Measurements from ENCODE around the gene MLH3. TPM values are rescaled to one million over a fixed set of nuclear protein-coding genes. Genes with fewer than 3 reads are reported as not detected.

The MLH3 gene
- total RNA-seq, 1 experiment from 2014 or later: 13.2 TPM

- Histone ChIP-seq H3K4me1 (ENCODE audit: insufficient read depth, low read length) (peaks cover 15% of the 10 kb centered on the region), H3F3A (ENCODE audit: low read length, unreplicated experiment) (no peaks in the 10 kb centered on the region), H3K9me3 (ENCODE audit: low read length) (no peaks in the 10 kb centered on the region), H3K27ac (ENCODE audit: low read length) (no peak overlapping the region), H3K9ac (ENCODE audit: low read length) (no peak overlapping the region), H3K79me2 (ENCODE audit: low read length) (peaks cover 5% of the 10 kb centered on the region; the same call in 1 of the 2 replicates), H3K9me2 (replicated peaks; ENCODE audit: low read length) (no peaks in the 10 kb centered on the region), H3K4me3 (ENCODE audit: low read length) (no peak overlapping the region), H3K27me3 (ENCODE audit: low read length) (no peaks in the 10 kb centered on the region), H3K36me3 (ENCODE audit: low read depth, low read length) (peaks cover 50% of the 10 kb centered on the region), H2AFZ (ENCODE audit: low read length) (no peak overlapping the region), H3K4me2 (ENCODE audit: low read length) (no peak overlapping the region), H4K20me1 (ENCODE audit: low read length) (0 out of 2 replicates have a peak, but pooled peaks cover 2% of the 10 kb centered on the region)
- POLR2A ChIA-PET (ENCODE audit: unreplicated experiment): no interaction called here
- DNase-seq (no peak), ATAC-seq (no peak)
- CTCF ChIA-PET: no interaction called here
- no peak for TF ChIP-seq EZH2 (IDR thresholded peaks at IDR 0.05; ENCODE audit: low read length, unreplicated experiment)
- TF ChIP-seq CTCF (conservative IDR thresholded peaks at IDR 0.05; ENCODE audit: low read depth, low read length): no peak
- no peak for TF ChIP-seq EZH2phosphoT487 (IDR thresholded peaks at IDR 0.05; ENCODE audit: borderline replicate concordance, low read length)
- no TSS peak for BruUV-seq (replicated peaks)
- intact Hi-C loops (cut with micrococcal nuclease): loop anchor here (5.0 kb wide), 1 partner anchor 77 kb away; no protein-coding TSS in a partner anchor
Measured at GRCh38 chr14:75010472-75011093, 40.7 kb downstream of the MLH3 start.

- no peaks in the 10 kb centered on the region for H3K27me3 ChIP-seq (ENCODE audit: low read length)
- intact Hi-C loops (cut with micrococcal nuclease): no loop called here
- ChIA-PET POLR2A (ENCODE audit: unreplicated experiment) (no interaction called here), CTCF (no interaction called here)
- H4K20me1 ChIP-seq (ENCODE audit: low read length): 0 out of 2 replicates have a peak, but pooled peaks cover 3% of the 10 kb centered on the region
- H3K36me3 ChIP-seq (ENCODE audit: low read depth, low read length): peaks cover 51% of the 10 kb centered on the region
- no peak overlapping the region for H3K4me2 ChIP-seq (ENCODE audit: low read length)
- peaks cover 17% of the 10 kb centered on the region for H3K79me2 ChIP-seq (ENCODE audit: low read length)
- TF ChIP-seq EZH2 (IDR thresholded peaks at IDR 0.05; ENCODE audit: low read length, unreplicated experiment): no peak
- TF ChIP-seq EZH2phosphoT487 (IDR thresholded peaks at IDR 0.05; ENCODE audit: borderline replicate concordance, low read length): no peak
- TF ChIP-seq CTCF (conservative IDR thresholded peaks at IDR 0.05; ENCODE audit: low read depth, low read length): no peak
- ATAC-seq (no peak), DNase-seq (no peak)
- peaks cover 27% of the 10 kb centered on the region for H3K4me1 ChIP-seq (ENCODE audit: insufficient read depth, low read length)
- no peak overlapping the region for H3K27ac ChIP-seq (ENCODE audit: low read length)
- no peaks in the 10 kb centered on the region for H3K9me2 ChIP-seq (replicated peaks; ENCODE audit: low read length)
- H3K4me3 ChIP-seq (ENCODE audit: low read length): no peak overlapping the region
- no TSS peak for BruUV-seq (replicated peaks)
- H3F3A ChIP-seq (ENCODE audit: low read length, unreplicated experiment): no peaks in the 10 kb centered on the region
- no peaks in the 10 kb centered on the region for H3K9me3 ChIP-seq (ENCODE audit: low read length)
- H2AFZ ChIP-seq (ENCODE audit: low read length): no peak overlapping the region
- H3K9ac ChIP-seq (ENCODE audit: low read length): no peak overlapping the region
Measured at GRCh38 chr14:75009176-75009575, 42.1 kb downstream of the MLH3 start.

GRCh38 chr14:75005357-75005756, 45.9 kb downstream of the MLH3 start:
- intact Hi-C loops (cut with micrococcal nuclease): no loop called here
- CTCF ChIA-PET: no interaction called here
- POLR2A ChIA-PET (ENCODE audit: unreplicated experiment): no interaction called here

More at GRCh38 chr14:75005357-75005756, 45.9 kb downstream of the MLH3 start:
- Histone ChIP-seq H4K20me1 (ENCODE audit: low read length) (0 out of 2 replicates have a peak, but pooled peaks cover 3% of the 10 kb centered on the region), H3K9me2 (replicated peaks; ENCODE audit: low read length) (no peaks in the 10 kb centered on the region), H2AFZ (ENCODE audit: low read length) (no peak overlapping the region), H3K9me3 (ENCODE audit: low read length) (no peaks in the 10 kb centered on the region), H3K9ac (ENCODE audit: low read length) (no peak overlapping the region), H3F3A (ENCODE audit: low read length, unreplicated experiment) (no peaks in the 10 kb centered on the region), H3K36me3 (ENCODE audit: low read depth, low read length) (peaks cover 44% of the 10 kb centered on the region), H3K79me2 (ENCODE audit: low read length) (peaks cover 31% of the 10 kb centered on the region), H3K27me3 (ENCODE audit: low read length) (no peaks in the 10 kb centered on the region), H3K27ac (ENCODE audit: low read length) (no peak overlapping the region), H3K4me1 (ENCODE audit: insufficient read depth, low read length) (peaks cover 28% of the 10 kb centered on the region), H3K4me2 (ENCODE audit: low read length) (peak overlapping the region; percentile 40; the same call in 1 of the 2 replicates), H3K4me3 (ENCODE audit: low read length) (no peak overlapping the region)
- no TSS peak for BruUV-seq (replicated peaks)
- ATAC-seq (no peak), DNase-seq (peak; percentile 26)
- no peak for TF ChIP-seq CTCF (conservative IDR thresholded peaks at IDR 0.05; ENCODE audit: low read depth, low read length)
- no peak for TF ChIP-seq EZH2phosphoT487 (IDR thresholded peaks at IDR 0.05; ENCODE audit: borderline replicate concordance, low read length)
- no peak for TF ChIP-seq EZH2 (IDR thresholded peaks at IDR 0.05; ENCODE audit: low read length, unreplicated experiment)
